ENCODE measurements around the gene CRYGA.

Gene CRYGA

DNA sequence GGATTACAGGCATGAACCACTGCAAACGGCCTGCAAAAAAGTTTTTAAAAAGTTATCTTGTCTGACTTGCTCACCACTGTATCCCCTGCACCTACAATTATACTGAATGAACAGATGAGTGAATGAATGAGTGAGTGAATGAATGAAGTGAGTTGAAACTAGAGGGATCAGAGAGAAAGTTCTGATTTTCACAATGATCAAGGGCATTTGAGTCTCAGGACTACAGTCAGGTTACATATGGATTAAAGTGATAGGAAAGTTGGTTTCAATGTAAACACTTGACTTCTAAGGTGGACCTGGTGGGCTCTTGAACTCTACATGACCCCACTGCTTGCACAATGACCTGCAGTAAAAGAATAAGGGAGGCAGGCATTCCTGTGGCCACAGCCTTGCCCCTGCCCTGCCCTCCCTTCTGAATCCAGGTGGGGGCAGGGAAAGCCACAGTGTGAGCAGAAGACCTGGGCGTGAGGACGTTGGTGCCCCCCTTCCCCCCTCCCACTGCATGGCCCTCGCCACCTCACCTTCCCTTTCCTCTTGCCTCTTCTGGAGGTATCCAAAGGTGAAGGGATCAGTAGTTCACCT lies 15.7 kb upstream of the CRYGA start:
- H3K9me3 Mint-ChIP-seq (ENCODE audit: low read depth): no peaks in the 10 kb centered on the region
- H3K27me3 Mint-ChIP-seq: peaks cover 11% of the 10 kb centered on the region
- peaks cover 3% of the 10 kb centered on the region for H3K4me1 Mint-ChIP-seq (ENCODE audit: low read depth)

DNA sequence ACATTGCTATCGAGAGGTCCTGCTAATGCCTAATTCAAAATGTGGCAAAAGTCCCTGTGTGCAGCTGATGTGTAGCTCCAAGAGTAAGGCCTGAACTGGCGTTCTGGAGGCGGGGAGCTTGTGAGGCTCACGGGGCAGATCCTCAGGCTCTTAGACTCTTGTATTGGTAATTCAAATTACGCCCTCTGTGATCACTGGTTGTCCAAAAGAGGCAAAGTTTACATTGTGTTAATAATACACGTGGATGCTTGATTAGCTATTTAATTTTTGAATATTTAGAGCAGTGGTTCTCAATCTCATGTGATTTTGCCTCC lies 12.4 kb upstream of the CRYGA start:
- Mint-ChIP-seq H3K27ac (no peak overlapping the region), H3K9me3 (ENCODE audit: low read depth) (no peaks in the 10 kb centered on the region), H3K4me3 (no peak overlapping the region), H3K36me3 (no peaks in the 10 kb centered on the region), H3K27me3 (peaks cover 3% of the 10 kb centered on the region), H3K4me1 (ENCODE audit: low read depth) (peaks cover 3% of the 10 kb centered on the region)

More for the DNA sequence above, 15.7 kb upstream of the CRYGA start:
- Mint-ChIP-seq H3K4me3 (no peak overlapping the region), H3K36me3 (no peaks in the 10 kb centered on the region), H3K27ac (no peak overlapping the region)

DNA sequence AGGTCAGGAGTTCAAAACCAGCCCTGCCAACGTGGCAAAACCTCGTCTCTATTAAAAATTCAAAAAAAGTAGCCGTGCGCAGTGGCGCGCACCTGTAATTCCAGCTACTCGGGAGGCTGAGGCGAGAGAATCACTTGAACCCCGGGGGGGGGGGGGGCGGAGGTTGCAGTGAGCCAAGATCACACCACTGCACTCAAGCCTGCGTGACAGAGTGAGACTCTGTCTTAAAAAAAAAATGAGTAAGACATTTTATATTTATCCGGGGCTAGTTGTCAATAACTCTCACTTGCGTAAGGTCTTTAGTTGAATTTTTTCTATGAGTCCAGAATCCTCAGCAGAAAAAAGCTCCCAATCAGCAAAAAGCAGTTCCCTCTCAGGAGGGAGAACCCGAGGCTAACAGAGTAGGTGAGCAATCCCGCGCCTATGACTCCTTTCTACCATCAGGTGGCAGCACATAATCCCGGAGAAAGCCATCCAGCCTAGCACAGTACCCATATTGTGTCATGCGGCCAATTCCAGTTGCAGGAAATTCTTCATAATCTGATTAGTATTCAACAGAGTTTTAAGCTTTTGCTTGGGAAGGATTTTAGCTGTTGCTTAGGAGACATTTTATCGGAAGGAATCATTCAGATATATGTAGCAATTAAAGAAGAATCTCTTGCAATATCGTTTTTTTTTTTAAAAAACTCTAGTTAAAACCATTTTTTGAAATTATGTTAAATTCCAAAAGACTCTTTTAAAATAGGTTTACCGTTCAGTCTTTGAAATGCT lies 11.9 kb upstream of the CRYGA start:
- H3K4me1 Mint-ChIP-seq (ENCODE audit: low read depth): peaks cover 3% of the 10 kb centered on the region
- no peak overlapping the region for H3K4me3 Mint-ChIP-seq

DNA sequence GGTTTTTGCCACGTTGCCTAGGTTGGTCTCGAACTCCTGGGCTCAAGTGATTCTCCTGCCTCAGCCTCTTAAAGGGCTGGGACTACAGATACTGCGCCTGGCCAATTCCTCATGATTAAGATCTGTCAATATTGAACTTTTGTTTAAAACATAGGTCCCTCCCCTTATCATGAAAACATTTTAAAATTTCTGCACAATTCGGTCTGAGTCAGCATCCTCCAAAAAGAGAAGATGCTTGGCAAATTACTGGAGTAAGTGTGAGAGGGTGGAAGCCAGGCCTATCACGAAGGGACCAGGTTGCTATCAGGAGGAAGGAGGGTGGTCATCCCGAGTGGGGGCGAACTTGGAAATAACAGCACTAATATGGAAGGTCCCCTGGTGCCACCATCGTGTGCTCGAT lies 10.8 kb upstream of the CRYGA start:
- Mint-ChIP-seq H3K27ac (no peak overlapping the region), H3K36me3 (no peaks in the 10 kb centered on the region), H3K27me3 (peaks cover 7% of the 10 kb centered on the region), H3K4me1 (ENCODE audit: low read depth) (peaks cover 3% of the 10 kb centered on the region), H3K9me3 (ENCODE audit: low read depth) (no peaks in the 10 kb centered on the region), H3K4me3 (no peak overlapping the region)

More for the DNA sequence above, 11.9 kb upstream of the CRYGA start:
- H3K27ac Mint-ChIP-seq: no peak overlapping the region
- H3K9me3 Mint-ChIP-seq (ENCODE audit: low read depth): no peaks in the 10 kb centered on the region
- peaks cover 4% of the 10 kb centered on the region for H3K27me3 Mint-ChIP-seq
- H3K36me3 Mint-ChIP-seq: no peaks in the 10 kb centered on the region

DNA sequence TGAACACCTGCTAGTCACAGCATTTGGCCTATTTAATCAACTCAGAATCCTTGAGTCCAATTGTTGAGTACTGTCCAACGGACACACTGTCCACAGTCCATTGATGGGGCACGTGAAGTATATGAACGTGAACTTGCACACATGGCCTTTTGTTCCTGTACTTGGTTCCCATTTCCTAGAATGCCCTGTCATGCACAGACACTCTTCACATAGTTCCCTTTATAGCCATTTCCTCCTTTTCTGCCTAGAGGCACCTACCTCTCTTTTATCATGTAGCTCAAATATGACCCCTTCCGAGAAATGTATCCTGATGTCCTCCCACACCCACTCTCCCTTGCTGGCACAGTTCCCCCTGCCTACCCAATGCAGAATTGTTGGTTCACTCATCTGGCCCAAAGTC lies 8.7 kb upstream of the CRYGA start:
- Mint-ChIP-seq H3K9me3 (ENCODE audit: low read depth) (no peaks in the 10 kb centered on the region), H3K27ac (no peak overlapping the region), H3K4me1 (ENCODE audit: low read depth) (peaks cover 3% of the 10 kb centered on the region), H3K36me3 (no peaks in the 10 kb centered on the region), H3K27me3 (peaks cover 7% of the 10 kb centered on the region), H3K4me3 (no peak overlapping the region)

DNA sequence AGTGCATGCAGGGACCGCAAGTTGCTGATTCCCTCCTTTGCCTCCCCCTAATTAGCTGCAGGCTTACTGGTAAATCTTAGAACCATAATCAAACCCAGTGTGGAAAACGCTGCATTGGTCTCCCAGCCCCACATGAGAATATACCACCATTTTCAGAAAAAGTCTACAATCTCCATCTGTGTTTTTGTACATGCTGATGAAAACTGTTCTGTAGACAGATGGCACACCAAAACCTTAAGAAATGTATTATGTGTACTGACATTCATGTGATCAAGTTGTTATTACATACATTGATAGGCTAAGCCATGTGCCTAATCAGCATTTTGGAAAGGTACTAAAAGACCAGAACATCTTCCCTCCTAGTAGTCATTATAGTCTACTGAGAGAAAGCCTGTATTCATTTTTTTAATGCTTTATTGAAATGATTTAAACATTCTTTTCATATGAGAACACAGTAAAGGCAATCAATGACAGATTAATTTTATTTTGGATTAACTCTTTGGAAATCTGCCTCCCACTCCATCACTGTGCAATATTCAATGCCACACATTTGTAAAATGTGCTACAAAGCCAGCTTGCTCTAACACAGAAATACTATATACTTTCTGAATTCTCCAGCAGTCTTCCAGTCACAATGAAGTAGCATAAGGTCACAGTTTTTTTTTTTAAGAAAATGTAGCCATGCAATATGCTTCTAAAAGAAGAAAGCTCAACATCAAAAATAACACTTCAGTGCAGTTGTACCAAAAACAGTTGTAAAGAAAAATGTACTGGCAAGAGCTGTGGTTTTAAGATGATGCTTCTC lies 1.8 kb upstream of the CRYGA start:
- Mint-ChIP-seq H3K27me3 (peaks cover 2% of the 10 kb centered on the region), H3K36me3 (no peaks in the 10 kb centered on the region), H3K9me3 (ENCODE audit: low read depth) (no peaks in the 10 kb centered on the region), H3K4me1 (ENCODE audit: low read depth) (no peaks in the 10 kb centered on the region), H3K27ac (no peak overlapping the region), H3K4me3 (no peak overlapping the region)

DNA sequence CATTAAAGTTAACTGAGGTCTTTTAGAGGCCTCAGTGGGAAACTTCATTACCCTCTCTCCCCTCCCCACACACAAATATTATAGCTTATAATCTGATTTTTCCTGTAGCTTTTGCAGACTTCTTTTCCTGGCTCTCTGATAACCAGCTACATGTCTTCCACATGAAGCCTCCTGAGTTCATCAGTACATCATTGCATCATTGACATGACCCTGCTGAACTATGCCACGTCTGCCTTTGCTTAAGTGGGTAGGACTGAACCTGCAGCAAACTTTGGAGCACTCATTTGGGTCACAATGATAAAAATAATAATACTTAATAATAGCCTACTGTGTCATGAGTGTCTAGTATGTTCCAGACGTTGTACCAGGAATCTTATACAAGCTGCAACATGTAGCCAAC lies 7.0 kb downstream of the CRYGA start:
- no peak overlapping the region for H3K27ac Mint-ChIP-seq
- no peaks in the 10 kb centered on the region for H3K4me1 Mint-ChIP-seq (ENCODE audit: low read depth)
- H3K36me3 Mint-ChIP-seq: no peaks in the 10 kb centered on the region
- no peaks in the 10 kb centered on the region for H3K27me3 Mint-ChIP-seq
- H3K4me3 Mint-ChIP-seq: no peak overlapping the region
- H3K9me3 Mint-ChIP-seq (ENCODE audit: low read depth): no peaks in the 10 kb centered on the region

DNA sequence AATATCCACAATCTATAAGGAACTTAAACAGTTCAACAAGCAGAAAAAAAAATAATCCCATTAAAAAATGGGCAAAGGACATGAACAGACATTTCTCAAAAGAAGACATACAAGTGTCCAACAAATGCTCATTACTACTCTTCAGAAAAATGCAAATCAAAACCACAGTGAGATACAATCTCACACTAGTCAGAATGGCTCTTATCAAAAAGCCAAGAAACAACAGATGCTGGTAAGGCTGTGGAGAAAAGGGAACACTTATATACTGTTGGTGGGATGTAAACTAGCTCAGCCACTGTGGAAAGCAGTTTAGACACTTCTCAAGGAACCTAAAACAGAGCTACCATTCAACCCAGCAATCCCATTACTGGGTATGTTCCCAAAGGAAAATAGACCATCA lies 10.2 kb downstream of the CRYGA start:
- Mint-ChIP-seq H3K36me3 (no peaks in the 10 kb centered on the region), H3K4me3 (no peak overlapping the region), H3K4me1 (ENCODE audit: low read depth) (no peaks in the 10 kb centered on the region), H3K27ac (no peak overlapping the region), H3K9me3 (ENCODE audit: low read depth) (no peaks in the 10 kb centered on the region), H3K27me3 (peaks cover 4% of the 10 kb centered on the region)

DNA sequence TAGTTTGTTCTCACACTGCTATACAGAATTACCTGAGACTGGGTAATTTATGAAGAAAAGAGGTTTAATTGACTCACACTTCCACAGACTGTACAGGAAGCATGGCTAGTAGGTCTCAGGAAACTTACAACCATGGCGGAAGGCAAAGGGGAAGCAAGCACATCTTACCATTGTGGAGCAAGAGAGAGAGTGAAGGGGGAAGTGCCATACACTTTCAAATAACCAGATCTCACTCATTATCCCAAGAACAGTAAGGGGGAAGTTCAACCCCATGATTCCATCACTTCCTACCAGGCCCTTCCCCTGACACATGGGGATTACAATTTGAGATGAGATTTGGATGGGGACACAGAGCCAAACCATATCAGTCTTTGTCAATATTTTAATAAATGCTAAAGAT lies 12.4 kb downstream of the CRYGA start:
- Mint-ChIP-seq H3K9me3 (ENCODE audit: low read depth) (no peaks in the 10 kb centered on the region), H3K4me1 (ENCODE audit: low read depth) (no peaks in the 10 kb centered on the region), H3K27me3 (peaks cover 4% of the 10 kb centered on the region), H3K36me3 (no peaks in the 10 kb centered on the region), H3K27ac (no peak overlapping the region), H3K4me3 (no peak overlapping the region)

DNA sequence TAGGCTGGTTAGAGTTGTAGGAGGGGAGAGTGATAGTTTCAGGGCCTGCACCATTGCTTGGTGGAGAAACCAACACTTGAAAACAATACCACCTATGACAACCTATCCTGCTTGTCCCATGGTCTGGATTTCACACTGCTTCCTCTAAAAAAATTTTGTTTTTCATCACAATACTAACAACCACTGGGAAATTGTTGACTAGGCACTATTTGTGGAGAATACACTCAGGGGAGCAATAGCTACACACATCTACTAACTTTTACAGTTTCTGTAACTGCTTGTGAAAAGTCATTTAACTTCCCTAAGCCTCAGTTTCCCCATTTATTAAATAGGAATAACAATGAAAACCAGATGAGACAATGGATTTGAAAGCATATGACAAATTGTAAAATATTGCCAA lies 13.3 kb downstream of the CRYGA start:
- H3K4me1 Mint-ChIP-seq (ENCODE audit: low read depth): no peaks in the 10 kb centered on the region

DNA sequence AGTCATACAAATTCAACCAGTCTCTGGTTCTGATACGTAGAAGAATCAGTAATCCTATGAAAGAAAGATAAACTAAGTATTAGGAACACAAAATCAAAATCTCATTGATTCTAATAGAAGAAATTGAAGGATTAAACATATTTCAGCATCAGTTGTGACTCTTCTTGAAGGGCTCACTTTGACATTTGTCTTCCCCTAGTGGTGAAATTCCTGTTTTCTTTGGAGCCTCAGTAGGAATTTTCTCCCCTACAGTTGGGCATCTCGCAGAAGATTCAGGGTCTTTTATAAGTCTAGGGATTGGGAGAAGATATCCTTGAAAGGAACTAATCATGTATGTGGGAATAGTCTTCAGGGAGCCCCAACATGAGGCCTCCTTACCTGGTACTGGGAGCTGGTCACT lies 14.6 kb downstream of the CRYGA start:
- Mint-ChIP-seq H3K9me3 (ENCODE audit: low read depth) (no peaks in the 10 kb centered on the region), H3K4me3 (no peak overlapping the region), H3K27me3 (peaks cover 4% of the 10 kb centered on the region), H3K27ac (no peak overlapping the region), H3K36me3 (no peaks in the 10 kb centered on the region), H3K4me1 (ENCODE audit: low read depth) (no peaks in the 10 kb centered on the region)

More for the DNA sequence above, 13.3 kb downstream of the CRYGA start:
- peaks cover 4% of the 10 kb centered on the region for H3K27me3 Mint-ChIP-seq
- no peak overlapping the region for H3K27ac Mint-ChIP-seq
- H3K4me3 Mint-ChIP-seq: no peak overlapping the region
- H3K36me3 Mint-ChIP-seq: no peaks in the 10 kb centered on the region
- no peaks in the 10 kb centered on the region for H3K9me3 Mint-ChIP-seq (ENCODE audit: low read depth)

DNA sequence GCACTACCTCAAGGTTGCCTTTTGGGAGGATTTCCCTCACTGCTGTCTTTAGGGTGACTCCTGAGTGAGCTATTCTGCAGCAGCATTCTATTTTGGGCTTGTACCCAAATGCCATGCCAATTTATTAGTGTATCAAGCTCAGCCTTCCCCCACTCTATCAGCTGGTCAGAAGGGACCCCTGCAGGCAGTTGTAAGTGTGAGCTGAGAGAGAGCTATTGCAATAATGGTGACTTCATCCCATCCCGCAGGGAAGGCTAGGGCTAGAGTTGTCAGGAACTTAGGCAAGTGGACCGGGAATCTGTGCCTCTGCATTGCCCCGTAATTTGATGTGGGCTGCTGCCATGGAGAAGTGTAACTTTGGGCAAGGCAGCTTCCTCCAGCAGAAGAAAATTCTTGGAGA lies 15.6 kb downstream of the CRYGA start:
- peaks cover 4% of the 10 kb centered on the region for H3K27me3 Mint-ChIP-seq
- no peaks in the 10 kb centered on the region for H3K9me3 Mint-ChIP-seq (ENCODE audit: low read depth)
- H3K4me3 Mint-ChIP-seq: no peak overlapping the region
- H3K27ac Mint-ChIP-seq: no peak overlapping the region
- no peaks in the 10 kb centered on the region for H3K36me3 Mint-ChIP-seq
- no peaks in the 10 kb centered on the region for H3K4me1 Mint-ChIP-seq (ENCODE audit: low read depth)

DNA sequence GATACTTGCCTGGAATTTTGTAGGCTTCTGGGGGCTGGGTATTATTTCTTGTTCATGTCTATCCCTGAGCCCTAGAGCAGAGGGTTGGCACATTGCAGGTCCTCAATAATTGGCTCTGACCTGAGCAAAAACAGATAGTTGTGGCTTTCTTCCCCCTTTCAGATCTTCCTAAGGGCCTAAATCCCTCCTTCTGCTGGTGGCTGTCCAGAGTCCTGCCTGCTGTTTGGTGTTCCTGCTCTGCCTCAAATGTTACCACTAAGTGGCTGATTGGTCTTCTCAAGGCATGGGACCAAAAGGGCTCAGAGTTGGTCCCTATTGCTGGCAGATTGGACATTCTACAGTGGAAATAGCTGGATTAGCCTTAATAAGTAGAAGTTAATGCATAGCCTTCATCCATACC lies 16.4 kb downstream of the CRYGA start:
- Mint-ChIP-seq H3K4me3 (no peak overlapping the region), H3K27me3 (peaks cover 4% of the 10 kb centered on the region), H3K27ac (no peak overlapping the region), H3K36me3 (no peaks in the 10 kb centered on the region), H3K9me3 (ENCODE audit: low read depth) (no peaks in the 10 kb centered on the region), H3K4me1 (ENCODE audit: low read depth) (no peaks in the 10 kb centered on the region)

DNA sequence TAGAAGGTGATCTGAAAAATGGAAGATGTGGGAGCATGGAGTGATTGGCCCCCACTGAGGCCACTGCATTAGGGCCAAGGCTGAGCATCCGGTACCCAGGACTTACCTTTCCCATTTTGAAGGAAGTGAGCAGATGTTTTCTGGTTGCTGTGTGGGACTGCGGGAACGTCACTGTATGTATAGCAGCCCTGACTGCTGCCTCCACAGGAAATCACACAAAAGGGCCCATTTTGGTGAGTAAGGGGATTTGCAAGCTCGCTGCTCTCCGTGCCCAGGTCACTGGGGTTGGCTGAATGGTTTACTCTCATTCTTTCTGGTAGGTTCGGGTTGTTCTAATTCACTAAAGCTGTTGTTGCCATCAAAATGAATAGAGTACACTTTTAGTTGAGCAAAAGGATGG lies 17.4 kb downstream of the CRYGA start, which contains the start of gene CRYGB:
Gene CRYGB (minus strand): TSS at position 153 of the 400 bp plus-strand sequence. CDS start 38 bp downstream, at position 115.
- H3K36me3 Mint-ChIP-seq: no peaks in the 10 kb centered on the region
- H3K9me3 Mint-ChIP-seq (ENCODE audit: low read depth): no peaks in the 10 kb centered on the region
- peaks cover 2% of the 10 kb centered on the region for H3K27me3 Mint-ChIP-seq
- H3K4me1 Mint-ChIP-seq (ENCODE audit: low read depth): no peaks in the 10 kb centered on the region
- H3K4me3 Mint-ChIP-seq: no peak within 1 kb of the TSS
- H3K27ac Mint-ChIP-seq: no peak within 1 kb of the TSS
